Glutamatergic neuron (in vitro differentiated cells): ENCODE data around the gene RTL10. TPM values are rescaled to one million over a fixed set of nuclear protein-coding genes. Genes with fewer than 3 reads are reported as not detected.

ENCODE experiments used
- DNase-seq: peaks from one replicate; pipeline ENCODE4 v3.0.0; 2022
- H3K27ac Mint-ChIP-seq: one replicate; pipeline ENCODE4 v1.8.0; 2020; ENCODE audit warnings: mild to moderate bottlenecking, mixed read lengths, inconsistent platforms; ENCODE audit not compliant: unreplicated experiment
- H3K27me3 Mint-ChIP-seq: one replicate; pipeline ENCODE4 v1.8.0; 2020; ENCODE audit warnings: mild to moderate bottlenecking, moderate library complexity, mixed read lengths, inconsistent platforms; ENCODE audit not compliant: unreplicated experiment
- H3K36me3 Mint-ChIP-seq: one replicate; pipeline ENCODE4 v1.8.0; 2020; ENCODE audit warnings: mild to moderate bottlenecking, mixed read lengths, inconsistent platforms; ENCODE audit not compliant: unreplicated experiment
- H3K4me1 Mint-ChIP-seq: one replicate; pipeline ENCODE4 v1.8.0; 2020; ENCODE audit warnings: mild to moderate bottlenecking, low read depth, mixed read lengths, inconsistent platforms; ENCODE audit not compliant: unreplicated experiment
- H3K4me3 Mint-ChIP-seq: one replicate; pipeline ENCODE4 v1.8.0; 2020; ENCODE audit warnings: mild to moderate bottlenecking, mixed read lengths, inconsistent platforms; ENCODE audit not compliant: unreplicated experiment
- H3K9me3 Mint-ChIP-seq: one replicate; pipeline ENCODE4 v1.8.0; 2020; ENCODE audit warnings: mild to moderate bottlenecking, moderate library complexity, mixed read lengths, inconsistent platforms; ENCODE audit not compliant: unreplicated experiment
- total RNA-seq: library from RNA; stranded (reverse); fragmentation: NEBNext Ultra II Directional; extraction: Animal tissue kit (Norgen Biotek cat#: 25700); gene quantifications from one replicate; pipeline ENCODE4 v1.2.1, GENCODE V29; 2021; ENCODE audit not compliant: unreplicated experiment
- TF ChIP-seq, protein P1 (sequence below): fragments of 200-600 bp; sonication (generic); IDR thresholded peaks from one replicate; pipeline ENCODE4 v1.5.0; 2021; ENCODE audit not compliant: partially characterized antibody, unreplicated experiment

The RTL10 gene
- total RNA-seq, 1 donor from 2014 or later: 12.1 TPM

GRCh38 chr22:19897726-19898125 is 43.1 kb upstream of the RTL10 start:
- H3K4me3 Mint-ChIP-seq: no peak overlapping the region
- peaks cover 6% of the 10 kb centered on the region for H3K9me3 Mint-ChIP-seq
- TF ChIP-seq, protein P1, sequence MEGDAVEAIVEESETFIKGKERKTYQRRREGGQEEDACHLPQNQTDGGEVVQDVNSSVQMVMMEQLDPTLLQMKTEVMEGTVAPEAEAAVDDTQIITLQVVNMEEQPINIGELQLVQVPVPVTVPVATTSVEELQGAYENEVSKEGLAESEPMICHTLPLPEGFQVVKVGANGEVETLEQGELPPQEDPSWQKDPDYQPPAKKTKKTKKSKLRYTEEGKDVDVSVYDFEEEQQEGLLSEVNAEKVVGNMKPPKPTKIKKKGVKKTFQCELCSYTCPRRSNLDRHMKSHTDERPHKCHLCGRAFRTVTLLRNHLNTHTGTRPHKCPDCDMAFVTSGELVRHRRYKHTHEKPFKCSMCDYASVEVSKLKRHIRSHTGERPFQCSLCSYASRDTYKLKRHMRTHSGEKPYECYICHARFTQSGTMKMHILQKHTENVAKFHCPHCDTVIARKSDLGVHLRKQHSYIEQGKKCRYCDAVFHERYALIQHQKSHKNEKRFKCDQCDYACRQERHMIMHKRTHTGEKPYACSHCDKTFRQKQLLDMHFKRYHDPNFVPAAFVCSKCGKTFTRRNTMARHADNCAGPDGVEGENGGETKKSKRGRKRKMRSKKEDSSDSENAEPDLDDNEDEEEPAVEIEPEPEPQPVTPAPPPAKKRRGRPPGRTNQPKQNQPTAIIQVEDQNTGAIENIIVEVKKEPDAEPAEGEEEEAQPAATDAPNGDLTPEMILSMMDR: no peak
- H3K27ac Mint-ChIP-seq: no peak overlapping the region
- no peak for DNase-seq
- peaks cover 21% of the 10 kb centered on the region for H3K4me1 Mint-ChIP-seq
- H3K36me3 Mint-ChIP-seq: no peaks in the 10 kb centered on the region
- peaks cover 3% of the 10 kb centered on the region for H3K27me3 Mint-ChIP-seq

DNA sequence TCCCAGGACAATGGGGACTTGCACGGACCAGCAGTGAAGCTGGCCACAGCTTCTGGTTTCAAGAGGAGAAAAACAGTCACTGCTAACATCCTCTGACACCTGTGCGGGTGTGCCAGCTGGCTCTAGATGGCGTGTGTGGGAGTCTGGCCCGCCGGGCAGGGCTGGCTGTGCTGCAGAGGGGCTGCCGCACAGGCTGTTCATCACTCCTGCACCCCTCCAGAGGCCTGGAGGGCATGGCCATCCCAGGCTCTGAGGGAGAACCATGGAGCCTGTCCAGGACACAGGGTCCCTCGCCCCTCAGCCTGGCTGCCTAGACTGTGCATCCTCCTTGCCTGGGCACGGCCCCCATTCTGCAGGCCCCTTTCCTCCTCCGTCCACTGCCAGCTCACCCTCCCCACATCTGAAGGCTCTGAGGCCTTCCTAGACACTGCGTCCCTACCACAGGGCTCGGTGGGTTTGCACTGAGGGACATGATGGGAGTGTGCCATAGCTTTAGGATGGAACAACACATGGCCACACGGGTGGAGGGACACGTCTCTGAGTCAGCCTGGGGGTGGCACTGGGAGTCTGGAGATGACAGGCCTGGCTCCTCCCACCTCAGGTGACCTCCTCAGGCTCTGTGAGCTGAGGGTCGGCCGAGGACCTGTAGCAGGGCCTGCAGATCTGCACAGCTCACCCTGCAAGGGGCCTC is 42.1 kb upstream of the RTL10 start:
- Mint-ChIP-seq H3K9me3 (peaks cover 6% of the 10 kb centered on the region), H3K27me3 (peaks cover 3% of the 10 kb centered on the region), H3K36me3 (no peaks in the 10 kb centered on the region), H3K4me1 (peaks cover 14% of the 10 kb centered on the region), H3K4me3 (no peak overlapping the region), H3K27ac (no peak overlapping the region)
- TF ChIP-seq, protein P1: no peak
- no peak for DNase-seq

DNA sequence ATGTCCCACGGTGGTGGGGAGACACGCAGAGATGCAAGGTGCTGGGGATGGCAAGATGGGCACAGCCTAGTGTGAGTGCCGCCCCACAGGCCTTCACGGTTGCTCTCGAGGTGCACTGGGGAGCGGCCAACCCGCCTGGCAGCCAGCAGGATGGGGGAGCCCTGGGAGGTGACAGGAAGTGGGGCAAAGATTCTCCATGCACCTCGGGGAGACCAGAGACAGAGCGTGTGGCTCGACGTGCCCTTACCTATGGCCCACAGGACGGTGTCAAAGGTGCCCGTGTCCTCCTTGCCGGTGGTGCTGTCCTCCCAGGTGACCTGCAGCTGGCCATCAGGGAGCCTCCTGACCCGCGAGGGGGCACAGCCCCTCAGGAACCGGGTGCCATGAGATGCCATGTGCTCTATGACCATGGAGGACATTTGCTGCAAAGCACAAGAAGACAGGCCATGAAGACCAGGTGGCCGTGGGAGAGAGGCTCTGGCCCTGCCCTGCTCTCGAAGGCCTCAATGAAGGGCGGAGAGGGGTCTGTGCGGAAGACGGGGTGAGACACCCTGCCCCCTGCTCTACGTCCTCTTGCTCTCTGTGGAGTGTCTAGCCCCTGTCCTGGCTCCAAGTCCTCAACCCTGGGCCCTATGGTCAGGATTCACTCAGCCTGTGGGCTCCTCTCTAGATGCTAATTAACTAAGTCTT is 40.6 kb upstream of the RTL10 start:
- Mint-ChIP-seq H3K36me3 (no peaks in the 10 kb centered on the region), H3K4me1 (peaks cover 10% of the 10 kb centered on the region), H3K4me3 (no peak overlapping the region), H3K27me3 (peaks cover 3% of the 10 kb centered on the region), H3K9me3 (peaks cover 3% of the 10 kb centered on the region), H3K27ac (no peak overlapping the region)
- TF ChIP-seq, protein P1: no peak
- no peak for DNase-seq

DNA sequence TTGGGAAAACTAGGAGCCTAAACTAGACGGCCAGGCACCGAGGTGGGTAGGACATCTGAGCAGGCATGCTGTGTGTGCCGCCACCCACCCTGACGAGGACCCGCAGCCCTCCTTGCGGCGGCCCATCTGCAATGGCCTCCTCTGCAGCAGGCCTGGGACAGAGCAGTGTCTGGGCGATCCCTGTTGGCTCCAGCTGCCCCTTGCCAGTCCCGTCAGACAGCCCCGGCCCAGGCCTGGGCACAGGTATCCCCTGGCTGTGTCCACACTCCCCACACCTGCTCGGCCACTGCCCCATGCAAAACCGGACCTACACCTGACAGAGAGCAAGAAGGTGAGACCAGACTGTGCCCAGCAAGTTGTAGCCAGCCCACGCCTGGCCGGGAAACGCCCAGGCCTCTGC is 38.7 kb upstream of the RTL10 start:
- peaks cover 3% of the 10 kb centered on the region for H3K27me3 Mint-ChIP-seq
- no peaks in the 10 kb centered on the region for H3K36me3 Mint-ChIP-seq
- H3K27ac Mint-ChIP-seq: no peak overlapping the region
- TF ChIP-seq, protein P1: no peak
- no peak overlapping the region for H3K4me3 Mint-ChIP-seq
- peaks cover 3% of the 10 kb centered on the region for H3K9me3 Mint-ChIP-seq
- no peak for DNase-seq
- peaks cover 2% of the 10 kb centered on the region for H3K4me1 Mint-ChIP-seq

DNA sequence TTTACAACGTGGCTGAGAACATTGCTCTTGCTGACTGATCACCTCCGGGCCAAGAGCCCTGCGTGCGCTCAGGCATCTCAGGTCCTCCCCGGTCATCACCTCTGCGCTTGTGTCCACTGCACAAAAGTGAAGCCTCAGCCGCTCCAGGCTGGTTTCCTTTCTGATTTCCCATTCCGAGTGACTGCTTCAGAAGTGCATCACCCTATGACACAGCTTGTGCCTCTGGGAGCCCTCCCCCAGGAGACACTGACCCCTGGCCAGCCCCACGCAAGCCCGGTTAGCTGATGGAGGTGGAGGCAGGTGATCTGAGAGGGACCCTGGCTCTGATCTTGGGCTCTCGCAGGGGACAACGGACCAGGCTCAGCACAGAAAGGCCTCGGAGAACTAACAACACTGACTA is 38.3 kb upstream of the RTL10 start:
- peaks cover 3% of the 10 kb centered on the region for H3K9me3 Mint-ChIP-seq
- no peak overlapping the region for H3K27ac Mint-ChIP-seq
- TF ChIP-seq, protein P1: no peak
- H3K4me3 Mint-ChIP-seq: no peak overlapping the region
- H3K27me3 Mint-ChIP-seq: peaks cover 3% of the 10 kb centered on the region
- peaks cover 2% of the 10 kb centered on the region for H3K4me1 Mint-ChIP-seq
- DNase-seq: no peak
- no peaks in the 10 kb centered on the region for H3K36me3 Mint-ChIP-seq
